Measurements from ENCODE around the gene TAPBPL.
"Not testable (repeated sequence)": the region's sequence is repeated elsewhere in the genome, so short reads cannot be mapped to it uniquely, and the experiment has no call there.

Gene TAPBPL

GRCh38 chr12:6494258-6494743, 42.5 kb downstream of the TAPBPL start:
- DNase-seq, result no peak

- no peak for DNase-seq
Observed at GRCh38 chr12:6494968-6495367, 43.1 kb downstream of the TAPBPL start.

GRCh38 chr12:6497291-6497690, 45.4 kb downstream of the TAPBPL start:
- not testable (repeated sequence) for DNase-seq

- no peak for DNase-seq
Observed at GRCh38 chr12:6500466-6500865, 48.6 kb downstream of the TAPBPL start.

GRCh38 chr12:6507102-6507998, 55.5 kb downstream of the TAPBPL start:
- DNase-seq, result no peak

- DNase-seq, result no peak
Observed at GRCh38 chr12:6508087-6508486, 56.2 kb downstream of the TAPBPL start.

Measured in NCI-H1694 (cell line).